ENCODE data around the gene SH2D1B.

DNA sequence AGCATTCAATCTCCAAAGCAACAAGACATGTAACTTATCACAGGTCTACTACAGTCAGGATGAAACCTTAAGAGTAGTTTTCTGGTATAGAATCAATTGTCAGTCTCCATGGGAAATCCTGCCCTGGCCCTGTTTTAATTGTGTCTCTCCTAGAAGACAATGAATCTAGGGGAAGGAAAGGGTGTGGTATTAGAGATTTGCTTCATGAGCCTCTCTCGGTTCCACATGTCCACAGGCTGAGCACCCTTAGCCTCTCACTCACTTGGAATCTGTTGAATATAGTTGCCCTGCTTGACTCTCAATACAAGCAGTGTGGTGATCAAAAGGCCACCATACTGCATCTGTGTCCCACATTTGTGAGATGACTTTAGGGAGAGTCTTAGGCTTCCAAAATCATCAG lies 53.0 kb downstream of the SH2D1B start:
- TF ChIP-seq, protein P1, sequence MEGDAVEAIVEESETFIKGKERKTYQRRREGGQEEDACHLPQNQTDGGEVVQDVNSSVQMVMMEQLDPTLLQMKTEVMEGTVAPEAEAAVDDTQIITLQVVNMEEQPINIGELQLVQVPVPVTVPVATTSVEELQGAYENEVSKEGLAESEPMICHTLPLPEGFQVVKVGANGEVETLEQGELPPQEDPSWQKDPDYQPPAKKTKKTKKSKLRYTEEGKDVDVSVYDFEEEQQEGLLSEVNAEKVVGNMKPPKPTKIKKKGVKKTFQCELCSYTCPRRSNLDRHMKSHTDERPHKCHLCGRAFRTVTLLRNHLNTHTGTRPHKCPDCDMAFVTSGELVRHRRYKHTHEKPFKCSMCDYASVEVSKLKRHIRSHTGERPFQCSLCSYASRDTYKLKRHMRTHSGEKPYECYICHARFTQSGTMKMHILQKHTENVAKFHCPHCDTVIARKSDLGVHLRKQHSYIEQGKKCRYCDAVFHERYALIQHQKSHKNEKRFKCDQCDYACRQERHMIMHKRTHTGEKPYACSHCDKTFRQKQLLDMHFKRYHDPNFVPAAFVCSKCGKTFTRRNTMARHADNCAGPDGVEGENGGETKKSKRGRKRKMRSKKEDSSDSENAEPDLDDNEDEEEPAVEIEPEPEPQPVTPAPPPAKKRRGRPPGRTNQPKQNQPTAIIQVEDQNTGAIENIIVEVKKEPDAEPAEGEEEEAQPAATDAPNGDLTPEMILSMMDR (IDR thresholded peaks at IDR 0.05; ENCODE audit: poor library complexity) = no peak
- no peak for TF ChIP-seq EZH2phosphoT487 (IDR thresholded peaks at IDR 0.05; ENCODE audit: low read depth, severe bottlenecking, unreplicated experiment)

Data from hepatocyte (in vitro differentiated cells).